Activated naive CD8-positive, alpha-beta T cell treated with anti-CD3 and anti-CD28 coated beads for 36 hours (primary cell): ENCODE measurements around the gene OLIG2. TPM values are rescaled to one million over a fixed set of nuclear protein-coding genes. Genes with fewer than 3 reads are reported as not detected.

Experiments
- DNase-seq: peaks from one replicate; pipeline ENCODE4 v3.0.0; 2021
- H3K27ac Mint-ChIP-seq: one replicate; pipeline ENCODE4 v1.8.0; 2022; ENCODE audit warnings: mild to moderate bottlenecking, moderate library complexity, mixed read lengths
- H3K27me3 Mint-ChIP-seq: one replicate; pipeline ENCODE4 v1.8.0; 2022; ENCODE audit warnings: mild to moderate bottlenecking, mixed read lengths
- H3K36me3 Mint-ChIP-seq: one replicate; pipeline ENCODE4 v1.8.0; 2021; ENCODE audit warnings: mild to moderate bottlenecking, mixed read lengths
- H3K4me1 Mint-ChIP-seq: one replicate; pipeline ENCODE4 v1.8.0; 2021; ENCODE audit warnings: mixed read lengths
- H3K4me3 Mint-ChIP-seq: one replicate; pipeline ENCODE4 v1.8.0; 2022; ENCODE audit warnings: mild to moderate bottlenecking, moderate library complexity, mixed read lengths
- H3K9me3 Mint-ChIP-seq: one replicate; pipeline ENCODE4 v1.8.0; 2022; ENCODE audit warnings: mixed read lengths
- total RNA-seq, 2 experiments: library from RNA; stranded (reverse); gene quantifications; one replicate each; pipeline ENCODE4 v1.2.3, GENCODE V29; 2021

Gene OLIG2
- total RNA-seq, 2 experiments from 2014 or later: not detected

- no peaks in the 10 kb centered on the region for H3K9me3 Mint-ChIP-seq
- no peak overlapping the region for H3K27ac Mint-ChIP-seq
- H3K4me1 Mint-ChIP-seq: peaks cover 42% of the 10 kb centered on the region
- H3K27me3 Mint-ChIP-seq: peaks cover 95% of the 10 kb centered on the region
- no peaks in the 10 kb centered on the region for H3K36me3 Mint-ChIP-seq
- no peak for DNase-seq
- no peak overlapping the region for H3K4me3 Mint-ChIP-seq
Observed at GRCh38 chr21:33025106-33025488, 638 bp upstream of the OLIG2 start.

DNA sequence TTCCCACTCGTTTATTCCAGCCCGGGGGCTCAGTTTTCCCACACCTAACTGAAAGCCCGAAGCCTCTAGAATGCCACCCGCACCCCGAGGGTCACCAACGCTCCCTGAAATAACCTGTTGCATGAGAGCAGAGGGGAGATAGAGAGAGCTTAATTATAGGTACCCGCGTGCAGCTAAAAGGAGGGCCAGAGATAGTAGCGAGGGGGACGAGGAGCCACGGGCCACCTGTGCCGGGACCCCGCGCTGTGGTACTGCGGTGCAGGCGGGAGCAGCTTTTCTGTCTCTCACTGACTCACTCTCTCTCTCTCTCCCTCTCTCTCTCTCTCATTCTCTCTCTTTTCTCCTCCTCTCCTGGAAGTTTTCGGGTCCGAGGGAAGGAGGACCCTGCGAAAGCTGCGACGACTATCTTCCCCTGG lies 716 bp downstream of the OLIG2 start:
- H3K27ac Mint-ChIP-seq: no peak overlapping the region
- no peak overlapping the region for H3K4me3 Mint-ChIP-seq
- no peak for DNase-seq
- no peaks in the 10 kb centered on the region for H3K9me3 Mint-ChIP-seq
- H3K36me3 Mint-ChIP-seq: no peaks in the 10 kb centered on the region
- H3K27me3 Mint-ChIP-seq: peaks cover 95% of the 10 kb centered on the region
- H3K4me1 Mint-ChIP-seq: peaks cover 35% of the 10 kb centered on the region

- peaks cover 34% of the 10 kb centered on the region for H3K4me1 Mint-ChIP-seq
- no peak for DNase-seq
Observed at GRCh38 chr21:33026878-33027400, 1.2 kb downstream of the OLIG2 start.

DNA sequence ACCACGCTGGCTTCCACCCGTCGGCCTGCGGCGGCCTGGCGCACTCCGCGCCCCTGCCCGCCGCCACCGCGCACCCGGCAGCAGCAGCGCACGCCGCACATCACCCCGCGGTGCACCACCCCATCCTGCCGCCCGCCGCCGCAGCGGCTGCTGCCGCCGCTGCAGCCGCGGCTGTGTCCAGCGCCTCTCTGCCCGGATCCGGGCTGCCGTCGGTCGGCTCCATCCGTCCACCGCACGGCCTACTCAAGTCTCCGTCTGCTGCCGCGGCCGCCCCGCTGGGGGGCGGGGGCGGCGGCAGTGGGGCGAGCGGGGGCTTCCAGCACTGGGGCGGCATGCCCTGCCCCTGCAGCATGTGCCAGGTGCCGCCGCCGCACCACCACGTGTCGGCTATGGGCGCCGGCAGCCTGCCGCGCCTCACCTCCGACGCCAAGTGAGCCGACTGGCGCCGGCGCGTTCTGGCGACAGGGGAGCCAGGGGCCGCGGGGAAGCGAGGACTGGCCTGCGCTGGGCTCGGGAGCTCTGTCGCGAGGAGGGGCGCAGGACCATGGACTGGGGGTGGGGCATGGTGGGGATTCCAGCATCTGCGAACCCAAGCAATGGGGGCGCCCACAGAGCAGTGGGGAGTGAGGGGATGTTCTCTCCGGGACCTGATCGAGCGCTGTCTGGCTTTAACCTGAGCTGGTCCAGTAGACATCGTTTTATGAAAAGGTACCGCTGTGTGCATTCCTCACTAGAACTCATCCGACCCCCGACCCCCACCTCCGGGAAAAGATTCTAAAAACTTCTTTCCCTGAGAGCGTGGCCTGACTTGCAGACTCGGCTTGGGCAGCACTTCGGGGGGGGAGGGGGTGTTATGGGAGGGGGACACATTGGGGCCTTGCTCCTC lies 1.9 kb downstream of the OLIG2 start:
- Mint-ChIP-seq H3K36me3 (no peaks in the 10 kb centered on the region), H3K4me3 (no peak overlapping the region), H3K27me3 (peaks cover 94% of the 10 kb centered on the region), H3K4me1 (peaks cover 30% of the 10 kb centered on the region), H3K27ac (no peak overlapping the region), H3K9me3 (no peaks in the 10 kb centered on the region)
- no peak for DNase-seq

More at GRCh38 chr21:33026878-33027400, 1.2 kb downstream of the OLIG2 start:
- H3K27ac Mint-ChIP-seq: no peak overlapping the region
- H3K27me3 Mint-ChIP-seq: peaks cover 94% of the 10 kb centered on the region
- no peaks in the 10 kb centered on the region for H3K9me3 Mint-ChIP-seq
- H3K36me3 Mint-ChIP-seq: no peaks in the 10 kb centered on the region
- no peak overlapping the region for H3K4me3 Mint-ChIP-seq

DNA sequence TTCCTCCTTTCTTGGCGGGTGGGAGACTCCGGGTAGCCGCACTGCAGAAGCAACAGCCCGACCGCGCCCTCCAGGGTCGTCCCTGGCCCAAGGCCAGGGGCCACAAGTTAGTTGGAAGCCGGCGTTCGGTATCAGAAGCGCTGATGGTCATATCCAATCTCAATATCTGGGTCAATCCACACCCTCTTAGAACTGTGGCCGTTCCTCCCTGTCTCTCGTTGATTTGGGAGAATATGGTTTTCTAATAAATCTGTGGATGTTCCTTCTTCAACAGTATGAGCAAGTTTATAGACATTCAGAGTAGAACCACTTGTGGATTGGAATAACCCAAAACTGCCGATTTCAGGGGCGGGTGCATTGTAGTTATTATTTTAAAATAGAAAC lies 2.5 kb downstream of the OLIG2 start:
- no peak overlapping the region for H3K4me3 Mint-ChIP-seq
- no peak overlapping the region for H3K27ac Mint-ChIP-seq
- DNase-seq: no peak

DNA sequence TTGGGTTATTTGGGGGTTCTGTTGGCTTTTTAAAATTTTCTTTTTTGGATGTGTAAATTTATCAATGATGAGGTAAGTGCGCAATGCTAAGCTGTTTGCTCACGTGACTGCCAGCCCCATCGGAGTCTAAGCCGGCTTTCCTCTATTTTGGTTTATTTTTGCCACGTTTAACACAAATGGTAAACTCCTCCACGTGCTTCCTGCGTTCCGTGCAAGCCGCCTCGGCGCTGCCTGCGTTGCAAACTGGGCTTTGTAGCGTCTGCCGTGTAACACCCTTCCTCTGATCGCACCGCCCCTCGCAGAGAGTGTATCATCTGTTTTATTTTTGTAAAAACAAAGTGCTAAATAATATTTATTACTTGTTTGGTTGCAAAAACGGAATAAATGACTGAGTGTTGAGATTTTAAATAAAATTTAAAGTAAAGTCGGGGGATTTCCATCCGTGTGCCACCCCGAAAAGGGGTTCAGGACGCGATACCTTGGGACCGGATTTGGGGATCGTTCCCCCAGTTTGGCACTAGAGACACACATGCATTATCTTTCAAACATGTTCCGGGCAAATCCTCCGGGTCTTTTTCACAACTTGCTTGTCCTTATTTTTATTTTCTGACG lies 3.1 kb downstream of the OLIG2 start:
- Mint-ChIP-seq H3K27me3 (peaks cover 83% of the 10 kb centered on the region), H3K9me3 (no peaks in the 10 kb centered on the region), H3K27ac (no peak overlapping the region), H3K36me3 (no peaks in the 10 kb centered on the region), H3K4me3 (peak overlapping the region; percentile 47), H3K4me1 (peaks cover 29% of the 10 kb centered on the region)
- DNase-seq: peak; percentile 39

More for the DNA sequence above, 2.5 kb downstream of the OLIG2 start:
- H3K27me3 Mint-ChIP-seq: peaks cover 89% of the 10 kb centered on the region
- H3K9me3 Mint-ChIP-seq: no peaks in the 10 kb centered on the region
- peaks cover 29% of the 10 kb centered on the region for H3K4me1 Mint-ChIP-seq
- no peaks in the 10 kb centered on the region for H3K36me3 Mint-ChIP-seq

GRCh38 chr21:33029385-33029921 lies 3.7 kb downstream of the OLIG2 start:
- Mint-ChIP-seq H3K36me3 (no peaks in the 10 kb centered on the region), H3K27me3 (peaks cover 81% of the 10 kb centered on the region), H3K4me1 (peaks cover 24% of the 10 kb centered on the region), H3K9me3 (no peaks in the 10 kb centered on the region), H3K4me3 (peak overlapping the region; percentile 47), H3K27ac (no peak overlapping the region)
- no peak for DNase-seq

DNA sequence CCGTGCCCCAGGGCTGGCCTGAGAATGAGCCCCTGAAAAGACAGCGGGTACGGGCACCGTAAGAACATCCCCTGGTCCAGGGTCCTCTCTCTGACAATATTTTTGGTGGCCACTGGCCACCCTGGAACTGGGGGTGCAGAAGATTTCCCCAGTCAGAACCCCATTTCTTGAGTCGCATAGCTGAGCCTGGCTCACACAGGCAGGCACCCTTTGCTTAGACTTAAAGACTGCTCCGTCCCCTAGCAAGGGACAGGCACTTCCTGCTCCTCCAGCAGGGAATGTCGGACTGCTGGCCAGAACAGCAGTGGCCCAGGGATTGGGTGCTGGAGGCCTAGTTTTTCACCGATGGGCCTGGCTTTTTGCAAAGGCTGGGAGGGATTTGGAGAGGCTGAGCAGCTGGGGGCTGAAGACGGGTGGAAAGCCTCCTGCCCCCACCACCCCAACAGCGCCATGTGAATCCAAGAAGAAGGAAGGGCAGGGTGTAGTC lies 4.3 kb downstream of the OLIG2 start:
- peaks cover 24% of the 10 kb centered on the region for H3K4me1 Mint-ChIP-seq
- no peaks in the 10 kb centered on the region for H3K9me3 Mint-ChIP-seq
- DNase-seq: no peak
- H3K27ac Mint-ChIP-seq: no peak overlapping the region
- H3K27me3 Mint-ChIP-seq: peaks cover 75% of the 10 kb centered on the region
- H3K4me3 Mint-ChIP-seq: no peak overlapping the region
- H3K36me3 Mint-ChIP-seq: no peaks in the 10 kb centered on the region

GRCh38 chr21:33030633-33031032 lies 4.9 kb downstream of the OLIG2 start:
- no peaks in the 10 kb centered on the region for H3K36me3 Mint-ChIP-seq
- peaks cover 69% of the 10 kb centered on the region for H3K27me3 Mint-ChIP-seq
- no peak for DNase-seq
- H3K4me1 Mint-ChIP-seq: peaks cover 24% of the 10 kb centered on the region
- no peaks in the 10 kb centered on the region for H3K9me3 Mint-ChIP-seq
- no peak overlapping the region for H3K4me3 Mint-ChIP-seq
- no peak overlapping the region for H3K27ac Mint-ChIP-seq

- no peaks in the 10 kb centered on the region for H3K9me3 Mint-ChIP-seq
- H3K4me1 Mint-ChIP-seq: peaks cover 19% of the 10 kb centered on the region
- no peak for DNase-seq
- no peak overlapping the region for H3K27ac Mint-ChIP-seq
- peaks cover 62% of the 10 kb centered on the region for H3K27me3 Mint-ChIP-seq
- H3K36me3 Mint-ChIP-seq: no peaks in the 10 kb centered on the region
- no peak overlapping the region for H3K4me3 Mint-ChIP-seq
Observed at GRCh38 chr21:33031152-33031911, 5.6 kb downstream of the OLIG2 start.

- DNase-seq: no peak
- Mint-ChIP-seq H3K4me1 (peaks cover 19% of the 10 kb centered on the region), H3K9me3 (no peaks in the 10 kb centered on the region), H3K36me3 (no peaks in the 10 kb centered on the region), H3K27me3 (peaks cover 53% of the 10 kb centered on the region), H3K4me3 (no peak overlapping the region), H3K27ac (no peak overlapping the region)
Observed at GRCh38 chr21:33032434-33033047, 6.8 kb downstream of the OLIG2 start.

GRCh38 chr21:33033094-33033951 lies 7.6 kb downstream of the OLIG2 start:
- no peaks in the 10 kb centered on the region for H3K36me3 Mint-ChIP-seq
- H3K27me3 Mint-ChIP-seq: peaks cover 46% of the 10 kb centered on the region
- no peak overlapping the region for H3K4me3 Mint-ChIP-seq
- no peaks in the 10 kb centered on the region for H3K9me3 Mint-ChIP-seq
- H3K27ac Mint-ChIP-seq: no peak overlapping the region
- peaks cover 16% of the 10 kb centered on the region for H3K4me1 Mint-ChIP-seq
- DNase-seq: no peak

GRCh38 chr21:33033961-33034413 lies 8.3 kb downstream of the OLIG2 start:
- H3K4me1 Mint-ChIP-seq: peaks cover 10% of the 10 kb centered on the region
- no peaks in the 10 kb centered on the region for H3K36me3 Mint-ChIP-seq
- H3K4me3 Mint-ChIP-seq: no peak overlapping the region
- DNase-seq: no peak
- H3K27me3 Mint-ChIP-seq: peaks cover 44% of the 10 kb centered on the region
- H3K9me3 Mint-ChIP-seq: no peaks in the 10 kb centered on the region
- no peak overlapping the region for H3K27ac Mint-ChIP-seq
